Erythroblast (primary cell): Measurements from ENCODE around the gene KAT5.

Experiments
- GATA1 ChIP-seq: IDR thresholded peaks from 2 replicates; pipeline ENCODE4 v1.6.1; 2011; ENCODE audit warnings: low read depth, mild to moderate bottlenecking, control low read depth, low read length, moderate library complexity
- POLR2A ChIP-seq: IDR thresholded peaks from 2 replicates; pipeline ENCODE4 v1.6.1; 2011; ENCODE audit warnings: mild to moderate bottlenecking, low read length

DNA sequence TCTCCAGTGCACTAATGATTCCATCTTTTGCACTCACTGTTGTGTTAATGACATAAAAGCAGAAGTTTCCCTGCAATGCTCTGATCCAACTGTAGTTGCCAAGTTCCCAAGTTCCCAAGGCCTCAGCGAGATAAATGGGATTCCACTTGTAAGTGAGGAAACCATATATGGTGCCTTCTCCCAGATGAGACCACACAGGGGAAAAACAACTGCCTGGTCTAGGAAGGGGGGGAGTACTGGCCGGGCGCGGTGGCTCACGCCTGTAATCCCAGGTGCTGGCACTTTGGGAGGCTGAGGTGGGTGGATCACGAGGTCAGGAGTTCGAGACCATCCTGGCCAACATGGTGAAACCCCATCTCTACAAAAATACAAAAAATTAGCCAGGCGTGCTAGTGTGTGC, 26.1 kb upstream of the KAT5 start:
- TF ChIP-seq POLR2A (no peak), GATA1 (no peak)
